K562 (cell line): ENCODE measurements around the gene AKR1A1. TPM values are rescaled to one million over a fixed set of nuclear protein-coding genes. Genes with fewer than 3 reads are reported as not detected.

Source experiments
- ATAC-seq: fragments of 200-7000 bp; cut with Tn5 transposase; 3 replicates; pipeline ENCODE4 v1.9.1; 2020; ENCODE audit warnings: moderate library complexity
- BruUV-seq: library from RNA; stranded (reverse); fragments of 400-500 nt; replicated peaks from 2 replicates; lab custom pipeline; 2021; lab: Mats Ljungman, UMichigan
- CTCF ChIA-PET: fragments of 300-600 bp; formaldehyde crosslinking; extraction: SDS; loops from one replicate; lab custom pipeline; 2021; ENCODE audit warnings: low intra/inter-chr PET ratio; lab: Yijun Ruan, JAX
- POLR2A ChIA-PET: fragments of 300-600, 350-650 bp; sonication (Branson Sonifier 250); formaldehyde crosslinking; extraction: SDS; loops from one replicate; lab custom pipeline; 2021; ENCODE audit warnings: antibody characterized with exemption, inconsistent platforms; lab: Yijun Ruan, JAX
- DNase-seq, 4 experiments: peaks; one replicate each; pipeline versions ENCODE4 v3.0.0 to v3.0.0-alpha.2; 2011 to 2018; ENCODE audit warnings: low spot score in 3 of 4, mixed read lengths in 3 of 4; ENCODE audit errors: extremely low read depth in 1 of 4
- FAIRE-seq: peaks from 2 replicates; lab custom pipeline; 2011; peaks lifted over from hg19 to GRCh38; lab: Jason Lieb, UNC
- H2AFZ ChIP-seq: 2 replicates; pipeline ENCODE4 v1.6.0; 2011; ENCODE audit warnings: low read depth, low read length, control low read depth, inconsistent platforms
- H3K27ac ChIP-seq: fragments of 200-600 bp; 3 replicates; pipeline ENCODE4 v1.8.0; 2011; ENCODE audit warnings: low read depth, mild to moderate bottlenecking, control low read depth, inconsistent platforms, low read length, moderate library complexity, mixed read lengths; ENCODE audit errors: extremely low read depth
- H3K27me3 ChIP-seq, 2 experiments: fragments of 300-600 bp in 1 of 2; 2 replicates in 1 of 2; 3 replicates in 1 of 2; pipeline versions ENCODE4 v1.6.0 to v1.8.0; 2011; ENCODE audit warnings: inconsistent platforms in 2 of 2, low read length in 2 of 2, mild to moderate bottlenecking in 1 of 2, mixed read lengths in 1 of 2, moderate library complexity in 1 of 2; ENCODE audit not compliant: control insufficient read depth in 2 of 2, insufficient read depth in 2 of 2
- H3K36me3 ChIP-seq: fragments of 300-600 bp; 3 replicates; pipeline ENCODE4 v1.8.0; 2011; ENCODE audit warnings: mild to moderate bottlenecking, low read length, inconsistent platforms; ENCODE audit not compliant: control insufficient read depth, insufficient read depth
- H3K4me1 ChIP-seq, 2 experiments: fragments of 200-600 bp in 1 of 2; replicated peaks in 1 of 2; 2 replicates in 1 of 2; 3 replicates in 1 of 2; pipeline versions ENCODE4 v1.5.1 to v1.8.0; 2011; ENCODE audit warnings: inconsistent platforms in 2 of 2, low read length in 2 of 2, mild to moderate bottlenecking in 1 of 2, mixed read lengths in 1 of 2, moderate library complexity in 1 of 2; ENCODE audit not compliant: control insufficient read depth in 2 of 2, insufficient read depth in 2 of 2
- H3K4me2 ChIP-seq: 2 replicates; pipeline ENCODE4 v1.6.1; 2011; ENCODE audit warnings: low read length, control low read depth, inconsistent platforms, mixed read lengths; ENCODE audit not compliant: insufficient read depth
- H3K4me3 ChIP-seq: fragments of 200-600 bp; sonication (generic), shearing (Covaris generic); 2 replicates; pipeline ENCODE4 v1.5.1; 2016; ENCODE audit warnings: control low read depth, inconsistent platforms
- H3K79me2 ChIP-seq: fragments of 200-600 bp; 3 replicates; pipeline ENCODE4 v1.8.0; 2011; ENCODE audit warnings: low read length, inconsistent platforms; ENCODE audit not compliant: control insufficient read depth, insufficient read depth
- H3K9ac ChIP-seq, 2 experiments: 2 replicates each; pipeline versions ENCODE4 v1.6.0 to v1.6.1; 2011; ENCODE audit warnings: low read depth in 2 of 2, low read length in 2 of 2, control low read depth in 1 of 2, inconsistent platforms in 1 of 2, mild to moderate bottlenecking in 1 of 2, mixed read lengths in 1 of 2; ENCODE audit not compliant: insufficient read depth in 1 of 2
- H3K9me1 ChIP-seq: one replicate; pipeline ENCODE4 v1.6.0; 2011; ENCODE audit warnings: inconsistent platforms, mild to moderate bottlenecking, low read length, moderate library complexity; ENCODE audit not compliant: control insufficient read depth, insufficient read depth
- H3K9me3 ChIP-seq: replicated peaks from 2 replicates; pipeline ENCODE4 v1.5.1; 2011; ENCODE audit warnings: low read depth, low read length, inconsistent platforms; ENCODE audit not compliant: control insufficient read depth, insufficient read depth
- H4K20me1 ChIP-seq: replicated peaks from 2 replicates; pipeline ENCODE4 v1.6.1; 2011; ENCODE audit warnings: low read length, inconsistent platforms, mixed read lengths; ENCODE audit not compliant: control insufficient read depth, insufficient read depth
- BRF1 ChIP-seq: IDR thresholded peaks from 3 replicates; pipeline ENCODE4 v1.6.1; 2011; ENCODE audit warnings: borderline replicate concordance, mild to moderate bottlenecking; ENCODE audit not compliant: insufficient read length; ENCODE audit errors: extremely low read depth
- CC2D1A ChIP-seq: fragments of 450-650 bp; IDR thresholded peaks from 2 replicates; pipeline ENCODE4 v1.6.1; 2017; ENCODE audit warnings: mild to moderate bottlenecking
- FOSL1 ChIP-seq: fragments of 200-800 bp; sonication (Bioruptor generic); conservative IDR thresholded peaks from 2 replicates; pipeline ENCODE4 v1.6.1; 2016; ENCODE audit warnings: missing genetic modification characterization, missing compliant biosample characterization
- KLF13 ChIP-seq: fragments of 450-650 bp; IDR thresholded peaks from 2 replicates; pipeline ENCODE4 v1.6.1; 2016; ENCODE audit warnings: missing genetic modification characterization, low read depth, mild to moderate bottlenecking, missing compliant biosample characterization, moderate library complexity, borderline replicate concordance
- KLF16 ChIP-seq: IDR thresholded peaks from 2 replicates; pipeline ENCODE4 v1.6.1; 2016; ENCODE audit warnings: antibody characterized with exemption
- POLR2A ChIP-seq: fragments of 450-650 bp; conservative IDR thresholded peaks from 2 replicates; pipeline ENCODE4 v1.6.1; 2016
- RBM34 ChIP-seq: fragments of 200-400 bp; formaldehyde crosslinking; IDR thresholded peaks from 2 replicates; pipeline ENCODE4 v1.6.1; 2018; ENCODE audit warnings: low read length, borderline replicate concordance; ENCODE audit not compliant: insufficient read depth
- SLC30A9 ChIP-seq: fragments of 250-450 bp; sonication (Bioruptor Pico); IDR thresholded peaks from 2 replicates; pipeline ENCODE4 v1.8.0; 2022; ENCODE audit warnings: mild to moderate bottlenecking, moderate library complexity
- XRCC5 ChIP-seq: fragments of 200-400 bp; formaldehyde crosslinking; IDR thresholded peaks from 2 replicates; pipeline ENCODE4 v1.6.1; 2017; ENCODE audit warnings: low read depth, mild to moderate bottlenecking, low read length
- ZNF785 ChIP-seq: fragments of 250-450 bp; sonication (Bioruptor Pico); IDR thresholded peaks from 2 replicates; pipeline ENCODE4 v1.4.0; 2020; ENCODE audit warnings: mild to moderate bottlenecking
- WGBS: fragments of 100-300 bp; shearing (Covaris generic); methylation state at CpG from one replicate; pipeline ENCODE4 v1.1.6; 2016; ENCODE audit warnings: low coverage, mixed read lengths; ENCODE audit not compliant: insufficient coverage; ENCODE audit errors: missing lambda C conversion rate; 5-methylcytosine and 5-hydroxymethylcytosine counted together
- in situ Hi-C: fragments of 300-500 bp; cut with MboI; formaldehyde crosslinking; loops from 4 replicates; pipeline ENCODE4 v1.15.0; 2018; ENCODE audit warnings: inconsistent platforms, mixed read lengths
- intact Hi-C: fragments of 100-400 bp; cut with micrococcal nuclease; formaldehyde crosslinking; loops from 2 replicates; pipeline ENCODE4 v1.14.2; 2022
- polyA plus RNA-seq, 8 experiments: library from polyadenylated mRNA; depleted of rRNA in 4 of 8; stranded (reverse) in 5 of 8; unstranded in 3 of 8; fragments of >200 nt; fragmentation: Nextera tagmentation in 2 of 8; fragmentation: Illumina TruSeq in 1 of 8; extraction: Ambion mirVana in 2 of 8; extraction: Trizol in 1 of 8; gene quantifications; 2 replicates each; pipeline versions ENCODE4 v1.2.1 to v1.2.3, GENCODE V29; 2011 to 2014; ENCODE audit warnings: inconsistent platforms in 1 of 8, missing spikeins in 1 of 8
- total RNA-seq, 7 experiments: library from RNA; depleted of rRNA in 6 of 7; stranded (reverse); fragments of >200 nt in 6 of 7; fragmentation: Illumina TruSeq in 2 of 7; extraction: Trizol in 2 of 7; gene quantifications; 2 replicates each; pipeline versions ENCODE4 v1.2.1 to v1.2.3, GENCODE V29; 2011 to 2021; ENCODE audit warnings: low replicate concordance in 1 of 7
- TF ChIP-seq, protein P1 (sequence below): fragments of 200-800 bp; sonication (Bioruptor generic); IDR thresholded peaks from 2 replicates; pipeline ENCODE4 v1.6.1; 2017; ENCODE audit warnings: missing genetic modification characterization, missing compliant biosample characterization
- TF ChIP-seq, protein P2 (sequence below), 2 experiments: IDR thresholded peaks in 1 of 2; conservative IDR thresholded peaks in 1 of 2; 2 replicates each; pipeline ENCODE4 v1.6.1; 2016; ENCODE audit warnings: low read depth in 2 of 2, mild to moderate bottlenecking in 1 of 2, missing compliant biosample characterization in 1 of 2, missing genetic modification characterization in 1 of 2, moderate library complexity in 1 of 2
- TF ChIP-seq, protein P3 (sequence below): fragments of 250-450 bp; sonication (Bioruptor Pico); IDR thresholded peaks from 2 replicates; pipeline ENCODE4 v1.8.0; 2021; ENCODE audit warnings: borderline replicate concordance, mild to moderate bottlenecking, moderate library complexity; ENCODE audit not compliant: poor library complexity, severe bottlenecking

Gene AKR1A1
- total and polyA plus RNA-seq, 9 of the 15 experiments (the other 6 are each of a cell fraction or from before 2014, with no cell fraction given), result 68.6 to 211 (median 132) TPM

DNA sequence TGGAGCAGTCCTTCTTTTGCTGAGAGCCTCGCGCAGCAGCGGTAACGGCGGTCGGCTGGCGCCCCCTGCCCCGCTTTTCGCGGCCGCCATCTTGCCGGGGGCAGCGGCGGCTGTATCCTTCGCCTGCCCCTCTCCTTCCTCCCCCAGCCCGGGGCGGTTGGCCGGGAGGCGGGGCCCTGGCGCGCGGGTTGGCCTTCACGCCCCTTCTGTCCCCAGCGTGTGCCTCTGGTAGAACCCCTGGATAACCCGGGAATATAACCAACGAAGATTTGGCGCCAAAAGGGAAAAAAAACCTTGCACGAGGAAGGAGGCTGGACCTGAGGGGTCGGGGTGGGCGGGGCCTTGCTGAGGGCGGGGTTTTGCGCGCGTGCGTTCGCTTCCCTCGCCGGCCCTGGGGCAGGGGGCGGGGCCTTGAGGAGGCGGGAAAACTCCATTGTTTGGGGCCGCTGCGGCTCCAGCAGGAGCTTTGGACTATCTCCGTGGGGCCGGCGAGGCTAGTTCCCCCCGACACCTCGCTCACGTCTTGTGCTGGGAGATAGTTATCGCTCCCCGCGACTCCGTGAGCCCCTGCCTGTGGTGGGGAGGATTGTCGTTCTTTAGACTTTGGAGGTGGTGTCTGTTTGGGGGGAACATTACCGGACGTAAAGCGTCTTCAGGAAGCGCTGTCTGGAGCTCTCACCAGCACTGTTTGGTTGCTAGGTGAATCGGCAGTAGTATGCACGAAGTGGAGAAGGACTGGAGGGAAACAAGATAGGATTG lies 33.9 kb downstream of the AKR1A1 start:
- Histone ChIP-seq H3K4me2 (peak overlapping the region; percentile 99), H2AFZ (peak overlapping the region; percentile 100), H3K79me2 (peaks cover 60% of the 10 kb centered on the region), H3K9me3 (no peaks in the 10 kb centered on the region), H3K9ac (peak overlapping the region; percentile 99 to 100), H3K36me3 (peaks cover 43% of the 10 kb centered on the region), H3K4me1 (peaks cover 6 to 27% of the 10 kb centered on the region in 2 experiments; a peak in 4 of 5 replicates), H3K4me3 (peak overlapping the region; percentile 88), H3K27me3 (no peaks in the 10 kb centered on the region), H3K27ac (peak overlapping the region; percentile 97), H4K20me1 (peaks cover 35% of the 10 kb centered on the region), H3K9me1 (peaks cover 3% of the 10 kb centered on the region)
- intact Hi-C loops (loop anchor here (5.0 kb wide), 2 partner anchors 103 to 168 kb away; partner anchors contain the start of genes GPBP1L1, IPP and TMEM69), in situ Hi-C loops (no loop called here)
- no peak for FAIRE-seq
- BruUV-seq, result no TSS peak
- WGBS, result under 1% methylated on average over 42 of the region's 59 CpGs
- POLR2A ChIA-PET, result interaction anchor here (0.6 to 10.2 kb wide), 59 partner anchors 10 to 953 kb away, joined by 3 to 142 read pairs (median 4); partner anchors contain the start of genes AKR1A1, CCDC163, GPBP1L1 and HECTD3
- CTCF ChIA-PET, result no interaction called here
- DNase-seq, result peak; percentile 94 to 97 (median 96)
- ATAC-seq, result peak; percentile 74
- no peak for TF ChIP-seq ZNF785 (CRISPR knock-in tag)
- TF ChIP-seq, protein P1, sequence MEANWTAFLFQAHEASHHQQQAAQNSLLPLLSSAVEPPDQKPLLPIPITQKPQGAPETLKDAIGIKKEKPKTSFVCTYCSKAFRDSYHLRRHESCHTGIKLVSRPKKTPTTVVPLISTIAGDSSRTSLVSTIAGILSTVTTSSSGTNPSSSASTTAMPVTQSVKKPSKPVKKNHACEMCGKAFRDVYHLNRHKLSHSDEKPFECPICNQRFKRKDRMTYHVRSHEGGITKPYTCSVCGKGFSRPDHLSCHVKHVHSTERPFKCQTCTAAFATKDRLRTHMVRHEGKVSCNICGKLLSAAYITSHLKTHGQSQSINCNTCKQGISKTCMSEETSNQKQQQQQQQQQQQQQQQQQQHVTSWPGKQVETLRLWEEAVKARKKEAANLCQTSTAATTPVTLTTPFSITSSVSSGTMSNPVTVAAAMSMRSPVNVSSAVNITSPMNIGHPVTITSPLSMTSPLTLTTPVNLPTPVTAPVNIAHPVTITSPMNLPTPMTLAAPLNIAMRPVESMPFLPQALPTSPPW (CRISPR knock-in tag), result peak; percentile 80
- TF ChIP-seq CC2D1A, result no peak
- no peak for TF ChIP-seq BRF1
- TF ChIP-seq, protein P2, sequence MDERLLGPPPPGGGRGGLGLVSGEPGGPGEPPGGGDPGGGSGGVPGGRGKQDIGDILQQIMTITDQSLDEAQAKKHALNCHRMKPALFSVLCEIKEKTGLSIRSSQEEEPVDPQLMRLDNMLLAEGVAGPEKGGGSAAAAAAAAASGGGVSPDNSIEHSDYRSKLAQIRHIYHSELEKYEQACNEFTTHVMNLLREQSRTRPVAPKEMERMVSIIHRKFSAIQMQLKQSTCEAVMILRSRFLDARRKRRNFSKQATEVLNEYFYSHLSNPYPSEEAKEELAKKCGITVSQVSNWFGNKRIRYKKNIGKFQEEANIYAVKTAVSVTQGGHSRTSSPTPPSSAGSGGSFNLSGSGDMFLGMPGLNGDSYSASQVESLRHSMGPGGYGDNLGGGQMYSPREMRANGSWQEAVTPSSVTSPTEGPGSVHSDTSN (CRISPR knock-in tag; IDR thresholded peaks at IDR 0.05; ENCODE audit: low read depth), result no peak
- TF ChIP-seq, protein P2 (tag; conservative IDR thresholded peaks at IDR 0.05; ENCODE audit: low read depth), result 0 out of 2 replicates have a peak, but pooled peaks have one; percentile 25
- no peak for TF ChIP-seq KLF16
- no peak for TF ChIP-seq FOSL1
- TF ChIP-seq, protein P3, sequence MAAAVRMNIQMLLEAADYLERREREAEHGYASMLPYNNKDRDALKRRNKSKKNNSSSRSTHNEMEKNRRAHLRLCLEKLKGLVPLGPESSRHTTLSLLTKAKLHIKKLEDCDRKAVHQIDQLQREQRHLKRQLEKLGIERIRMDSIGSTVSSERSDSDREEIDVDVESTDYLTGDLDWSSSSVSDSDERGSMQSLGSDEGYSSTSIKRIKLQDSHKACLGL, result no peak
- no peak for TF ChIP-seq XRCC5
- TF ChIP-seq KLF13, result peak; percentile 43; the same call in 1 of the 2 replicates
- TF ChIP-seq RBM34, result no peak
- TF ChIP-seq SLC30A9 (CRISPR knock-in tag), result no peak
- no peak for TF ChIP-seq POLR2A
